HG02938 (cell line): ENCODE data around the gene GPRC5C.
"Not testable (repeated sequence)": the region's sequence is repeated elsewhere in the genome, so short reads cannot be mapped to it uniquely, and the experiment has no call there.

ENCODE experiments used
- ATAC-seq: cut with Tn5 transposase; IDR thresholded peaks from one replicate; pipeline ENCODE4 v1.9.1; 2021; ENCODE audit warnings: mild to moderate bottlenecking, moderate library complexity; ENCODE audit not compliant: unreplicated experiment

Gene GPRC5C

DNA sequence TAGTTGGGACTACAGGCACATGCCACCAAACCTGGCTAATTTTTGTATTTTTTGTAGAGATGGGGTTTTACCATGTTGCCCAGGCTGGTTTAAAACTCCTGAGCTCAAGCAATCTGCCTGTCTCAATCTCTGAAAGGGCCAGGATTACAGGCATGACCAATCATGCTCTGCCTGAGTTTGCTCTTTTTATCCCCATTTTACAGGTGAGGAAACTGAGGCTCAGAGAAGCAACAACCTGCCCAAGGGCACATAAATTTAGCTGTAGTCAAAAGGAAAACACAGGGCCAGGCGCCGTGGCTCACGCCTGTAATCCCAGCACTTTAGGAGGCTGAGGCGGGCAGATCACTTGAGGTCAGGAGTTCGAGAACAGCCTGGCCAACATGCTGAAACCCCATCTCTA, 26.6 kb upstream of the GPRC5C start:
- not testable (repeated sequence) for ATAC-seq

DNA sequence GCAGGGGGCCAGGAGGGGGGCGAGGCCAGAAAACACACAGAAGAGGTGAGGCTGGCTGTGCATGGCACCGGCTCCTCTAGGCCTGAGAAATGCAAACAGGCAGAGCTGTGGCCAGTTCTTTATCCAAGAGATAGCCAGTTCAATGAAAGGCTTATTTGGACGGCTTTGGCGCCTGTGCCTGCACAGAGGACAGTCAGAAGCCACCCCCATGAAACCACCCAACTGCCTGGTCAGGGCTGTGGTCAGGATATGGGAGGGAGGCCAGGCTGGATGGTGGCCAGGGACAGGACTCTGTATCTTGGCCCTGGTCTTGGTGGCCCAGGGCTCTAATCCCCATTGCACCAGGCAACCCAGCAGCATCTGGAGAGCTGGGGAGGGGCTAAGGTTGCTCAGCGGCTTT, 24.5 kb upstream of the GPRC5C start:
- no peak for ATAC-seq

DNA sequence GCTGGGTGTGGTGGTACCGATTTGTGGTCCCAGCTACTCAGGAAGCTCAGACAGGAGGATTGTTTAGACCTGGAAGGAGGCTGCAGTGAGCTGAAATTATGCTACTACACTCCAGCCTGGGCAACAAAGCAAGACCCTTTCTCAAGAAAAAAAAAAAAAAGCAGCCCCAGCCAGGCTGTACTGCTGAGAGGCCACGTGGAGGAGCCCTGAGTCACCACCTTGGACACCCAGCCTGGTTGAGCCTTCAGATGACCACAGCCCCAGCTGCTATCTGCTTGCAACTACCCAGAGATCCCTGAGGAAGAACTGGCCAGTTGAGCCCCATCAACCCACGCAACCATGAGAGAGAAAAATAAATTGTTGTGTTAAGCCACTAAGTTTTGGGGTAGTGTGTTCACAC, 23.6 kb upstream of the GPRC5C start:
- ATAC-seq: no peak

DNA sequence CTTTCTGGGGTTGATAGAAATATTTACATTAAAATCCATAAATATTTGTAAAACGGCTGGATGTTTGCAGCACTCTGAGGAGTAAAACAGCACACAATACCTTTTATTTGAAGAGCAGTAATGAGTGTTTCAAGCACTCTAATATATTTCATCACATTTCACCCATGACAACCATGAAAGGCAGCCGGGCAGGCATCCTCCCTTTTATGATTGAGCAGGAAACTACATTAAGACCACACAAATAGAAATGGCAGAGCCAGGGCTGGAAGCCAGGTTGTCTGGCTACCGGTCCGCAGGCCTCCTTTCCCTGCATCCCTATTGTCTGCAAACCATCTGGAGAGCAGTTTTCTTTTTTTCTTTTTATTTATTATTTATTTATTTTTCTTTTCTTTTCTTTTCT, 23.1 kb upstream of the GPRC5C start:
- no peak for ATAC-seq

DNA sequence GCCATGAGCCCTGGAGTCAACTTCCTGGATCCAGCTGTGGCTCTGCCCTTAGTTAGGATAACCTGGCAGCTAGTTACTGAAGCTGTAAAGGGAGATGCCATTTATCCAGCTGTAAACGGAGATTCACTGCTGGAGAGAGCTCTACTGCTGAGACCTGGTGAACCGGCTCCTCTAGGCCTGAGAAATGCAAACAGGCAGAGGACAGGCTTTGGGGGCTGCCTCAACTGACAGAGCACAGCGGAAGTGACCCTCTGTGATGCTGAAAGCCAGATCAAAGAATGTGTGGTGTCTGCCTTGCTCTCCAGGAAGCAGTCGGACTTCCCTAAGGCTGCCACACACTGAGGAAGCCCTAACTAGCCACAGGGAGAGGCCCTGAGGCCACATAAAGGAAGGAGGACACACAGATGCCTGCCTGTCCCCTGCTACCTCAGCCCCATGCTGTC, 21.9 kb upstream of the GPRC5C start:
- no peak for ATAC-seq

DNA sequence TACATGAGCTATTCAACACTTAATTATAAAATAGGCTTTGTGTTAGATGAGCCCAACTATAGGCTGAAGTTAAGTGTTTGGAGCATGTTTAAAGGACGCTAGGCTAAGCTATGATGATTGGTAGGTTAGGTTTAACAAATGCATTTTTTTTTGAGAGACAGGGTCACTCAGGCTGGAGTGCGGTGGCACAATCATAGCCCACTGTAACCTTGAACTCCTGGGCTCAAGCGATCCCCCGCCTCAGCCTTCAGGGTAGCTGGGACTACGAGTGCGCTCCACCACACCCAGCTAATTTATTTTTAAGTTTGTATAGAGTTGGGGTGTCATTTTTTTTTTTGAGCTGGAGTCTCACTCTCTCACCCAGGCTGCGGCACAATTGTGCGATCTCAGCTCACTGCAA, 19.3 kb upstream of the GPRC5C start:
- ATAC-seq: no peak

DNA sequence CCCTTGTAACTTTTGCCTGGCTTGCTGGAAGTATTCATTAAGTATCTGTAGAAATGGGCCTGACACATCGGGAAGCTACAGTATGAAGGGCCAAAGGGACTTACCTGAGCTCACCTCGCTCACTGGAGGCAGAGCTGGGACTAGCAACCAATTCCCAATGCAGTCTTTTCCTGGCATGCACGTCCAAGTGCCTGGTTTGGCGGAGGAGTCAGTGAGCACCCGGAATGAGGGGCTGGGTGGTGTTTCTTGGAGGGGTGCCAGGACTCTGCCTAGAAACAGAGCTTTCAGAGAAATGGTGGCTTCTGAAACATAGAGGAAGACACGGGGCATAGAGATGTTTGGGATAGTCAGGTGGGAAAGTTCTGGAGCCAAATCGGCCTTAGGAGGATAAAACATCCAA, 18.4 kb upstream of the GPRC5C start:
- ATAC-seq: no peak

DNA sequence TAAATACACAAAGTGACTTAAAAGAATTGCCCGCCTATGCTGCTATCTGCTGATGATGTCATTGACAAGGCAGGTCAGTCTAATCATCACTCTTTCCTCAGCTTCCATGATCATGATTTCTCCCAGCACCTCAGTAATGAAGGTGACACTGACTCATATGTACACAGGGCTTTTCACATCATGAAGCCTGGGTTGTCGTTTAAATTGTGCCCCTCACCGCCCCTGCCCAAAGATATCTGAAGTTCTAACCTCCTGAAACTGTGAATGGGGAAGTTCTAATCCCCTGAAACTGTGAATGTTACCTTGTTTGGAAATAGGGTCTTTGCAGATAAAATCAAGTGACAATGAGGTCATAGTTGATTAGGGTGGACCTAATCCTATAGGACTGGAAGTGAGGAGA, 17.4 kb upstream of the GPRC5C start:
- ATAC-seq: no peak

DNA sequence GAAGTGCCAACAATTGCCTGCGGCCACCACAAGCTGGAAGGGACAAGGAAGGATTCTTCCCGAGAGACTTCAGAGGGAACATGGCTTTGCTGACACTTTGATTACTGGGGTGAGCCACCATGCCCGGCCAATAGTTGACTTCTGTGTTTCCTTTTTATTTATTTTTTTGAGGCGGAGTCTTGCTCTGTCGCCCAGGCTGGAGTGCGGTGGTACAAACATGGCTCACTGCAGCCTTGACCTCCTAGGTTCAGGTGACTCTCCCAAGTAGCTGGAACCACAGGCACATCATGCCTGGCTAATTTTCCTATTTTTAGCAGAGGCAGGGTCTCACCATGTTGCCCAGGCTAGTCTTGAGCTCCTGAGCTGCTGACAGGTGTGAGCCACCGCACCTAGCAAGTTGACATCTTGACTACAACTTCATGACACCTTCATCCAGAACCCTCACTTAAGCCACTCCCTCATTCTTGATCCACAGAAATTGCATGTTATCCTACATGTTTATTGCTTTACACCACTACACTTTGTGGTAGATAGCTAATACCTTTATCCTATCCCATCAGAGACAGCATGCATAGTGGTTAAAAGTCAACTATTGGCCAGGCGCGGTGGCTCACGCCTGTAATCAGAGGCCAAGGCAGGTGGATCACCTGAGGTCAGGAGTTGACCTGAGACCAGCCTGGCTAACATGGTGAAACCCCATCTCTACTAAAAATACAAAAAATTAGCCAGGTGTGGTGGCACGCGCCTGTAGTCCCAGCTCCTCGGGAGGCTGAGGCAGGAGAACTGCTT, 16.1 kb upstream of the GPRC5C start:
- ATAC-seq: no peak

DNA sequence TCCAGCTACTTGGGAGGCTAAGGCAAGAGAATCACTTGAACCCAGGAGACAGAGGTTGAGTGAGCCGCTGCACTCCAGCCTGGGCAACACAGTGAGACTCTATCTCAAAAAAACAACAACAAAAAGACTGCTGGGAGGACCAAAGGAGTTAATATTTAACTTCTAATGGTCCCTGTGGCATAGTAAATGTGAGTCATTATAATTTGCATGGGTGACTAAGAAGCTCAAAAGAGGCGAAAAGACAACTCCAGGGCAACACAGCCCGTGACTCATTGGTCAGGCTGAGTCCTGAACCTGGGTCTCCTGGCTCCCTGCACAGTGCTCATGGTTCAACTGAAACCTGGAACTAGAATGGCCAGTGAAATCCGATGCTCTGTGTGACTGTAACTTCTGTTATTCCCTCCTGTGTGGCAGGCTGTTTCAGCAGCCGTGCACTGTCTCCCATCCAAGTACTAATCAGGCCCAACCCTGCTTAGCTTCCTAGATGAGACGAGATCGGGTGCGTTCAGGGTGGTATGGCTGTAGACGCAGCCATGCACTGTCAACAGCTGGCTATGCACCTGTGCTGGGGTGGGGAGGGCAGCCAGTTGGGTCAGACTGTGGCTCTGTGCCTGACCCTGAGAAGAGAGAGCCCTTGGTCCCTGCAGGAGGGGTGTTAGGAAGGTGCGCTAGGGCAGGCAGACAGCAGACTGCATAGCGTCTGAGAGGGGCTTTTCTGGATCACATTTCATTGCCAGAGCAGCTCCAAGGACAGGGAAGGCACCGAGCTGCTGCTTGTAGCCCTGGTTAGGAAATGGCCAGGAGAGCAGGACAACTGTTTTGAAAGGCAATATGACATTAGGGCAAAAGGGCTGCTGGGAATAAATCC, 14.5 kb upstream of the GPRC5C start:
- ATAC-seq: peak; percentile 77

DNA sequence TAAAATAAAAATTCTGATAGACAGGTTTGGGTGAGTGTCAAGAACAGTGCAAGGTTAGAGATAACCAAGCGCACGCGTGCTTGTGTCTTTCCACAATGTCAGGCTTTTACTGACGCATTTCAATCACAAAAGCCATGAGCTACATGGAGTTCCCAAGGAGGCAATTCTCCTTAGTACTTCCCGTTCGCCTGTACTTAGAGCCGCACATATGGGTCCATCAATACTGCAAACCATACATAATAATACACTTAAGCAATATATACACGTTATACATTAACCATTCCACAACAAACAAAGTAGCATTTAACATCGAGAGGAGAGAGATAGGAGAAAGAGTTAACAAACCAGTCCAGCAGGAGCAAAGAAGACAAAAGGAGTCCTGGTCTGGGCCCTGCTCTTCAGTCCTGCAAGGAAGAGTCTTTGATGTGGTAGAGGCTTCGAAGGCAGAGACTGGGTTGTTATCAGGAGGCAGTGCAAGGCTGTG, 11.9 kb upstream of the GPRC5C start:
- ATAC-seq: no peak

DNA sequence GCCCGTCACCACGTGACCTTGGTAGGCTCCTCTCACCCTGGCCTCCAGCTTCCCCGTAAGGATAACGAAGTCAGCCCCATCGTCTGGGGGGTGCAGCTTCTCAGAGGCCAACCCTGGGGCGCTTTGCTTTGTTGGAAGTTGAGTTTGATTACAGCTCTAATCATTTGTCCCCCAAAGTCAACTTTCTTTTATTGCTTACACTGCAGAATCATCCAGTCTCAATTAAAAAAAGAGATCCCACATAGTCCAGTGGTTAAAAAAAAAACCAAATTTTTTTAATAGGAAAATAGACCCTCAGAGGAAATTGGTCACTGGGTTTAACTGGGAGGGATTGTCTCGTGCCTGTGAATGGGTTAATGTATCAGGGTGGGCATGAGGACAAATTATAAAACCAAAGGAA, 7.8 kb upstream of the GPRC5C start:
- no peak for ATAC-seq

DNA sequence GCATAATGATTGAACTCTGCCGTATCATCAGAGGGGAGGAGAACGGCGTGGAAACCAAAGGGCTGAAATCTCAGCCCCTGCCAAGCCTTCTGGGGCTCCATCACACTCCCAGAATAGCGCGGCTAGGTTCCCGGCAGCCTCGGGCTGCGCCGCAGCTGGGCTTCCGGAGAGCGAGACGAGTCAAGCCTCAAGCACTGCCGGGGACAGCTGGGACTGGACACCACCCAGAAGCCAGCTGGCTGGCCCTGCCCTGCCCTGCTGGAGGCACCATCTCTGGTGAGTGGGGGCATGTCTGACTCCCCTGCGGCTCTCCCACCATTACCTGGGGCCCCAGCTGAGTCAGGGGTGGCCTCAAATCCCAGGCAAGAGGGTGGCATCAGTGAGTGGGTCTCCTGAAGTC, 7.2 kb upstream of the GPRC5C start:
- ATAC-seq: no peak

DNA sequence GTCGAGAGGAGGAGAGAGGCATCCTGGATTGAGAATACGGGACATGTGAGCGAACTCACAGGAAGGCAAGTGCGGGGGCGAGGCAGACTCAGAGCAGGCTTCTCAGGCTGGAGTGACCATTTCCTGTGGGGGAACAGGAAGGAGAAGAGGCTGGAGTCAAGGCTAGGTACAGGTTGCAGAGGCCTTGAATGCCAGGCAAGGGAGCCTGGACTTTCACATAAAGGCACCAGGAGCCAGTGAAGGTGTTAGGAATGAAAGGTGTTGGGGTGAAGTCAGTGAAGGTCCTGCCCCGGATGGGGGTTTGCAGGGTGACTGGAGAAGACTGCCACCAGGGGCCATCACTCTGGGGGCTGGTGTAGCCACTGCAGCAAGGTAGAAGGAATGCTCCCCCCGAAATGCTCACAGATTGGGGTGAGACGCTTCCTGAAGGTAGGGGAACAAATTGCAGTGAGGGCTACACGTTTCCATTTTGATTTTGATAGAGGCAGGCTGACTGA, 5.3 kb upstream of the GPRC5C start:
- ATAC-seq: no peak

DNA sequence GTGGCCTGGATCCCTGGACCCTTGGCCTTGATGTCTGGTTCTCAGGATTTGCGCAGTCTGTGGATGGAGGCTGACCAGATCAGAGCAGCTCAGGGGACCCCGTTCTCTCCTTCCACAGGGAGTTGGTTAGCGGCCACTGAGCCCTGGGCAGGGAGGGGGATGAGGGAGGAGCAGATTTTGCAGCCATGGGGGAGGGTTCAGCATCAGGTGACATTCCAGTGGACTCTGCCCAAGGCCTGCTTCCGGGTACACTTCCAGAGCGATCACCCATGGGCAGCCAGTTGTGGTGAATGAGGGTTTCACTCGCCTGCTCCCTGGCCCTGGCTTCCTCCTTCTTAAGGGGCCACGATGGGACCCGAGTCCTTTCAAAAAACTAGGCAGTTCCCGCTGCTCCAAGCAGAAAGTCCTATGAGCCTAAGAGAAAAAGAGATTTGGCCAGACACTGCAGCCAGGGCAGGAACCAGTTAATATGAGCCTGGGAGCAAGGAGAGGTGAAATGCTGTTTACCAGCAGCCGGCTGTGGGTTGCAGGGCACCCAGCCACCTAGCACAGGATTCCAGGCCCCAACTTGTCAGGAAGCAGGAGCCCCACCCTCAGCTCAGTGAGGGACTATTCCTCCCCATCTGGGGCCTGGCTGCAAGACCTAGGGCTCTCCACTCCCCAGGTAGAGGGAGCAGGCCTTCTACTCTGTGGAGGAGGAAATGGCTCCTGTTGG, 4.7 kb upstream of the GPRC5C start:
- no peak for ATAC-seq

DNA sequence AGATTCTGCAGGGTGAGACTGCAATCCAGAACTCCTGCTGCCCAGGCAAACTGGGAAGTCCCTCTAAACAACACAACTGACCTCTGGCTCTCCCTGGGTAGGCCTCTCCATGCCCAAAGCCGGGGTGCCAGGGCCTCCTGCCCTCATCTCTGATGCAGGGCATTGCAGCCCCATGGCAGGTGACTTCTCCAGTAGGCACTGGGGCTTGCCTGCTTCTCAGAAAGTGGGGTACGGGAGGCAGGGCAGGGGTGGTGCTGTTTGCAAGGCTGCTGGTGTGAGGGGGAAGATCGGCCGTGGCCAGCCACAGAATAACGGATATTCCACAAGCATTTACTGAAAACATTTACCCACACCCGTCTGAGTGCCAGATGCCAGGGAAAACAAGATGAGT, 4.1 kb upstream of the GPRC5C start:
- no peak for ATAC-seq

DNA sequence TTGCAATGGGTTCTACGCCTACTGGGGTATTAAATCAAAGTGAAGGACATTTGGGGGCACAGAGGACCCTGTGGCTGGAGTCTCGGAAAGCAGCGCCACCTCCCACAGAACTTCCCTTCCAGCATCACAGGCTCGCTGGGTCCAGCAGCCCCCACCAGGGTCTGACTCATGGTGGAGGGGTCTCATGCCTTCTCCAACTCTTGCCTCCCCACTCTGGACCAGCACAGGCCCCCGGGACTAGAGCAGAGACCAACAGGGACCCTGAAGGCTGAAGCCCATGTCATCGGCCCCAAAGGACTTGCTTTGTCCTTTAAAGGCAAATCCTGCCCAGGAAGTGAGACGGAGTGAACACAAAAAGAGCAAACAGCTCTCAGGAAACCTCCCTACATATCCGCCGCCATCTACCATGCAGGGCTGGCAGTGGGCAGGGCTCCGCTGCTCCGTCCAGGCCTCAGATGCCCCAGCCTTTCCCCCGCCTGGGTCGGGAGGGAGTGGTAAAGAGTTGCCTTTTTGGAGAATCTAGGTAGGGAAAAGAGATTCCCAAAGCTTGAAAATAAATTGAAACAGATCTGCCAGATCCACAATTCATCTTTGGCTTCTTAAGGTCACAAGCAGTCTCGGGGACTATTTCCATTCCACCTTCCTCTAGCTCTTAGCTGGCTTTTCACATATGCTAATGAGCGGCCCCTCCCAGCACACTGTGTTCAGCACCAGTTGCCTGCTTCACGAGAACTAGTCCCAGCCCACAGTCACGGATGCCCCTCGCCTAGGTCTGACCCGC, 2.1 kb upstream of the GPRC5C start:
- no peak for ATAC-seq

DNA sequence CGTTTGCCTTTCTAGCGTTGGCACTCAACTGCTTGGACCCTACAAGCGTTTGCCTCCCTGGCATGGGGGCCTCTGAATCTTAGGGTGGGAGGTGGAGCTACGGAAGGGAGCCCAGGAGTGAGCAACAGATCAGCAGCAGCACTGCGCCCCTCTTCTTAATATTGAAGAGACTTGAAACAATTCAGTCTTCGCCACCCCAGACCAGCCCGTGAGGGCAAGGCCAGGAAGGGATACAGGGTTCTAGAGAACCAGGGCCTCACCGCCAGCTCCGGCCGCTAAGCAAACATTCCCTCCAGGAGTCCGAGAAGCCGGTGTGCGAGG, 1.5 kb upstream of the GPRC5C start:
- ATAC-seq: no peak

DNA sequence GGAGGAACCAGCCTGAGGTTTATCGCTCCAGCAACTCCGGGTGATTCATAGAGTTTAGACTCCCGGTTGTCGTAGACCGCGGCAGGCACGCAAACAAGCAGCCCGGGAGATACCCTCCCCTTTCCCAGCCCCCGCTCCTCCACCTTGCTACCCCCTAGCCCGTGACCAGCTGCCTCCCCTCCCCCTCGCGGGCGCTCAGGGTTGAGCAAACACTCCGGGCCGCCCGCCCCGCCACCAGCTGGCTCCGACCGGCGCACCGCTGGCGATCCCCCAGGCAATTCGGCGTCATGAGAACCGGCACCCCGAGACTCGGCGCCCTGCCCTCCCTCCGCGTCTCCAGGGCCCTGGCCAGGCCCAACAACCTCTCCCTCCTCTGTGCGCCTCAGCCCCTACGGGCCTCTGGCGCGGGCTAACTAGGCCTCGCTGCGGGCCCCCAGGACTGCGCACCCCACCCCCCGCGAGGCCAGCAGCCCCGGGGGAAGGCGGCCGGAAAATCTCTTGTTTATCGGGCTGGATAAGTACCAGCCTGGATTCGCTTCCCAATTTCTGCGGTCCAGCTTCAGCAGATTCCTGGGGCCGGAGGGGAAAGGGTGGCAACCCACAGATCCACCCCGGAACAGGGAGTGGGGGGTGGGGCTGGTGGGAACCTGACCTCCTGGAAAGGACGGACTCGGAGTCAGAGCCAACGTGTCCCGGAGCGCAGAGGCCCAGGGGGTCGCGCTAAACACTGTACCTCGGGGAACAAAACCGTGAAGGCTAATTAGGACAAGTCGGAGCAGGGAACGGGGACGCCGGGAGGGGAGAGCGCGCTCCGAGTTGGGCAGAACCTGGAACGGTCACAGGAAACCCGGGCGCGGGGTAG, 951 bp upstream of the GPRC5C start:
- no peak for ATAC-seq

DNA sequence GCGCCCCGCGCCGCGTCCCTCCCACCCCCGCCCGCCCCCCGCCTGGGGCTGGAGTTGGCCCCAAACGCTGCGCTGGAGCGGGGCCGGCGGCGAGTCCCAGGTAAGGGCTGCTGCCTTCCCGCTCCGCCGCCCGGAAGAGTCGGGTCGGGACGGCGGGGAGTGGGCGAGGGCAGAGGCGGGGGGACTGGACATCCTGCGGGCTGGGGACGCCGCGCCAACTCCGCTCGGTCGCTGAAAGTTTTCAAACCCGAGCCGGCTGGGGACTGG, 469 bp downstream of the GPRC5C start:
- no peak for ATAC-seq
